Measurements from ENCODE around the gene GJB2.

Gene GJB2

GRCh38 chr13:20145521-20145920 is 47.2 kb downstream of the GJB2 start:
- Histone ChIP-seq H3K4me3 (ENCODE audit: insufficient read depth, low read length, poor library complexity, severe bottlenecking) (no peak overlapping the region), H4K20me1 (ENCODE audit: low read depth, low read length) (no peaks in the 10 kb centered on the region), H3K9me3 (ENCODE audit: insufficient read depth, low read length) (no peaks in the 10 kb centered on the region), H3K9ac (ENCODE audit: low read length) (no peak overlapping the region), H3K27ac (ENCODE audit: low read depth, low read length) (no peak overlapping the region), H3K27me3 (ENCODE audit: low read length) (no peaks in the 10 kb centered on the region), H3K4me2 (ENCODE audit: low read depth, low read length, poor library complexity, severe bottlenecking) (no peak overlapping the region), H3K36me3 (ENCODE audit: low read length) (no peaks in the 10 kb centered on the region), H2AFZ (ENCODE audit: low read depth, low read length, severe bottlenecking) (no peak overlapping the region), H3K79me2 (ENCODE audit: insufficient read depth, low read length) (no peaks in the 10 kb centered on the region), H3K9me2 (replicated peaks; ENCODE audit: insufficient read depth, low read length) (no peaks in the 10 kb centered on the region), H3F3A (ENCODE audit: insufficient read depth) (no peaks in the 10 kb centered on the region)
- TF ChIP-seq EZH2phosphoT487 (conservative IDR thresholded peaks at IDR 0.05; ENCODE audit: low read length) (no peak), CTCF (IDR thresholded peaks at IDR 0.05; ENCODE audit: insufficient read depth, low read length, poor library complexity, severe bottlenecking) (no peak)

- Histone ChIP-seq H3K79me2 (ENCODE audit: insufficient read depth, low read length) (no peaks in the 10 kb centered on the region), H3F3A (ENCODE audit: insufficient read depth) (no peaks in the 10 kb centered on the region), H3K4me3 (ENCODE audit: insufficient read depth, low read length, poor library complexity, severe bottlenecking) (no peak overlapping the region), H3K36me3 (ENCODE audit: low read length) (no peaks in the 10 kb centered on the region), H3K27ac (ENCODE audit: low read depth, low read length) (no peak overlapping the region), H4K20me1 (ENCODE audit: low read depth, low read length) (no peaks in the 10 kb centered on the region), H3K9me2 (replicated peaks; ENCODE audit: insufficient read depth, low read length) (no peaks in the 10 kb centered on the region), H3K4me2 (ENCODE audit: low read depth, low read length, poor library complexity, severe bottlenecking) (no peak overlapping the region), H3K9ac (ENCODE audit: low read length) (no peak overlapping the region), H3K27me3 (ENCODE audit: low read length) (no peaks in the 10 kb centered on the region), H3K9me3 (ENCODE audit: insufficient read depth, low read length) (no peaks in the 10 kb centered on the region), H2AFZ (ENCODE audit: low read depth, low read length, severe bottlenecking) (no peak overlapping the region)
- TF ChIP-seq CTCF (IDR thresholded peaks at IDR 0.05; ENCODE audit: insufficient read depth, low read length, poor library complexity, severe bottlenecking) (no peak), EZH2phosphoT487 (conservative IDR thresholded peaks at IDR 0.05; ENCODE audit: low read length) (no peak)
Measured at GRCh38 chr13:20144141-20144850, 48.4 kb downstream of the GJB2 start.

GRCh38 chr13:20142927-20143480 is 49.7 kb downstream of the GJB2 start:
- no peaks in the 10 kb centered on the region for H3K27me3 ChIP-seq (ENCODE audit: low read length)
- no peak overlapping the region for H3K4me3 ChIP-seq (ENCODE audit: insufficient read depth, low read length, poor library complexity, severe bottlenecking)
- no peaks in the 10 kb centered on the region for H3K9me2 ChIP-seq (replicated peaks; ENCODE audit: insufficient read depth, low read length)
- H3K4me2 ChIP-seq (ENCODE audit: low read depth, low read length, poor library complexity, severe bottlenecking), result no peak overlapping the region
- H3K9ac ChIP-seq (ENCODE audit: low read length), result no peak overlapping the region
- no peak overlapping the region for H2AFZ ChIP-seq (ENCODE audit: low read depth, low read length, severe bottlenecking)
- TF ChIP-seq EZH2phosphoT487 (conservative IDR thresholded peaks at IDR 0.05; ENCODE audit: low read length) (no peak), CTCF (IDR thresholded peaks at IDR 0.05; ENCODE audit: insufficient read depth, low read length, poor library complexity, severe bottlenecking) (no peak)
- H3F3A ChIP-seq (ENCODE audit: insufficient read depth), result no peaks in the 10 kb centered on the region; the same call in 1 of the 2 replicates
- H3K9me3 ChIP-seq (ENCODE audit: insufficient read depth, low read length), result no peaks in the 10 kb centered on the region
- H4K20me1 ChIP-seq (ENCODE audit: low read depth, low read length), result no peaks in the 10 kb centered on the region
- no peak overlapping the region for H3K27ac ChIP-seq (ENCODE audit: low read depth, low read length)
- no peaks in the 10 kb centered on the region for H3K36me3 ChIP-seq (ENCODE audit: low read length)
- H3K79me2 ChIP-seq (ENCODE audit: insufficient read depth, low read length), result no peaks in the 10 kb centered on the region

All from SU-DHL-6 (cell line).